ACHN (cell line): ENCODE results near the gene DUS1L.

Experiments used
- DNase-seq: peaks from one replicate; pipeline ENCODE4 v3.0.0-alpha.2; 2015
- in situ Hi-C: cut with HindIII; loops from 2 replicates; pipeline ENCODE4 v1.10.0; 2017; ENCODE audit warnings: low sequenced_read_pairs, low pct_ligation_motif_present, low pct_unique_long_range_greater_than_20kb

Gene DUS1L

DNA sequence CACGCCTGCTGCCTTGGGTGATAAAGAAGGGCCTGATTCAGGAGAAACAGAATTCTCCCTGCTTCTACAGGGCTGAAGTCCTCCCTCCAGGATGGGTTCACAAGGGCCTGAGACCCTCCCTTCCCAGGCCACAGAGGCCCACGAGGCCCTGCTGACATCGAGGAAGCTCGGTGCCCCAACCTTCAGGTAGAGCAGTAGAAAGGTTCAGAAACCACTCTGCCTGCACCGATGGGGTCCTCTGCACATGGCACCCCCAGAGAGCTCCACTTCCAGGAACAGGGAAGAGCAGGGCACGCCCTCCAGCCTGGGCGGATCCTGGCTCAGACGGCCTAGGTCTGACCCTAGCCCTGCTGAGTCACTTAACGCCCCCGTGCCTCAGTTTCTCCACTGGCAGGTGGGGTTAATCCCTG lies 43.7 kb downstream of the DUS1L start:
- in situ Hi-C loops = no loop called here
- DNase-seq = no peak

GRCh38 chr17:82021107-82021899 lies 44.3 kb downstream of the DUS1L start:
- peak; percentile 83 for DNase-seq
- in situ Hi-C loops = no loop called here

DNA sequence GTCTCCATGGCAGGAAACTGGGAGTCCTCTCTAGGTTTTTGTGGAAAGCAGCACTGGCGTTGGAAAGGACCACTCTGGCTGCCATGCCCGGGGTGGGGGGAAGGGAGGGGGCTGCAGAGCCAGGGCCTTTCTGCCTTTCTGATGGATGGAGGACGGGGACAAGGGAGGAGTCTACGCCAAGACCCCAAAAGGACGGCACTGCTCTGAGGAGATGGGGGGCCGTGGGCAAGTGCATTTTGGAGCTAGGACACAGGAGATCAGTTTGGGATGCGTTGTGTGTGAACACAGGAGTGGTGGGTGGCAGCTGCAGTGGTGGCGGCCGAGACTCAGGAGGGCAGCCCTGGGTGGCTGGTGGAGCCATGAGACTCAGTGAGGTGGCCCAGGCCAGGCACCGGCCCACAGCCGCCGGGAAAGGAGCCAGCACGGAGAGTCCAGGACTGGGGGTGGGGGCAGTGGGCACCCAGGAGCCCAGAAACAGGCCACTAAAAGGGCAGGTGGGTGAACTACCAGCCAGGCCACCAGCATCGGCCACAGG lies 45.0 kb downstream of the DUS1L start:
- DNase-seq = no peak
- in situ Hi-C loops = no loop called here

DNA sequence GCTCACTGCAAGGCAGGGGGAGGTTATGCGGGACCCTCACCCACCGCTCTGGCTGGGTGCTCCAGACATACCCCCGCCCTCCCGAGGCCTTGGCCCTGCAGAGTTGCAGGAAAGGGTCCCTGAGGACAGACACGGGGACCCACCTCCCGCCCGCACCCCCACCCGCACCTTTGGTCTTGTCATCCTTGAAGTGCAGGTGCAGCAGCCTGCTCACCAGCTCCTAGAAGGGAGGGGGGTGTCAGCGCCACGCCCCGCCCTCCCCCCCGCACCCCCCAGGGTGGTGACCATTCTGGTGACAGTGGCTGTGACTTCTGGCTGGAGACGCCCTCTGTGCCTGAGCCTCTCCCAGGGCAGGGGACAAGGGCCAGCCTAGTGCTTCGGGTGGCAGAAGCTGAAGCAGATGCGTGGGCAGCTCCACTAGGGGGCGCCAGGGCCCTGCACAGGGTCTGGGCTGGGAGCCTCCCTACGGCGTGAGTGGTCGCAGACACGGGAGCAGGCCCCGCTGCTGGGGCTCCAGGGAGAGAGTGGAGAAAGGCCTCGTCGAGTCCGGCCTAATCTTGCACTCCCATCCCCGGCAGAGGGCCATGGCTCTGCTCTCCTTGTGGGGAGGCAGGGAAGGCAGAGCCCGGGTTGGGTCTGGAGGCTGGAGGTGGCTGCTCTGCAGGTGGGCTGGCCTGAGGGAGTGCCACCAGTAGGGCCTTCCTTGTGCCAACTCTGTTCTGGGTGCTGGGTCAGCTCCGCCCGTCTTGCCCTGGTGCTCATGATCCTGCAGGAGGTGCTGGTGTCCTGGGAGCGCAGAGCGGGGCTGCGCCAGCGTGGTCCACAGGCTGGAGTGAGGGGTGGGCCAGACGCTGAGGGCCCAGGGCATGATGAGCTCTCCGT lies 45.7 kb downstream of the DUS1L start:
- in situ Hi-C loops = no loop called here
- peak; percentile 63 for DNase-seq

- in situ Hi-C loops = no loop called here
- no peak for DNase-seq
Measured at GRCh38 chr17:82018989-82019689, 46.5 kb downstream of the DUS1L start.

DNA sequence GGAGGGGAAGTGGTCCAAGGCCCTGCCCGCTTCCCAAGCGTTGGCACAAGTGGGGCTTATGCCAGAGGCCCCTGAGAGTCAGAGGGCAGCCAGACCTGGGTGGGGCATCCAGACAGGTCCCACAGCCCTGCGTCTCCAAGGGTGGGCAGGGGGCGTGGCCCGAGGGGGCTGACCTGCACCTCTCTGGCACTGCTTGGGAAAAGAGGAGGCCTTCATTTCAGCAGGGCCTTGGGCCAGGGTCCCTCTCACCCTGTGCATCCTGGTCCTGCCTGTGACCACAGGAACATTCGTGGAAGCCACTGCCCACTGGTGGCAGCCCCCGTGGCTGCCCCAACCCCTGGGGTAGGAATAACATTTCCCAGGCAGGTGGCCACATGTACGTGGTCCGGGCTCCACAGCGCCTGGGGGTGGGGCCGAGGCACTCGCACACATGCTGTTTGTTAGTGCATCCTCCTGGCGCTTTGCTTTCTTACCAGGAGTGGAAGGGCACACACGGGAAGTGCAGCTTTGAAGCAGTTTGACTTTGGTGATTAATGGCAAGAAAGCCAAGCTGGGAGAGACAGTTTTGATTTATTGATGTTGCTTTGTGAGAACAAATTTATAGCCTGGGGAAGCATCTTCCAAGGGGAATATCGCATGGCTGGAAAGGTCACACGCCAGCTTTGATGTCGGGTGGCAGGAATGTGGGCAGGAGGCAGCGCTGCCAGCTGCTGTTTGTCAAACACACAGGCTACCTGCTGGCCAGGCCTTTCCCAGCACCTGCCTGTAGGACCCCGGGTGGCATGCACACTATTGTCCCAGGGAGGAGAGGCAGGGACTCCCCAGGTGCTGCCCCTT lies 47.2 kb downstream of the DUS1L start:
- in situ Hi-C loops = no loop called here
- no peak for DNase-seq

- no peak for DNase-seq
- in situ Hi-C loops = no loop called here
Measured at GRCh38 chr17:82017612-82018151, 47.9 kb downstream of the DUS1L start.

- no peak for DNase-seq
- in situ Hi-C loops = no loop called here
Measured at GRCh38 chr17:82016875-82017459, 48.6 kb downstream of the DUS1L start.

DNA sequence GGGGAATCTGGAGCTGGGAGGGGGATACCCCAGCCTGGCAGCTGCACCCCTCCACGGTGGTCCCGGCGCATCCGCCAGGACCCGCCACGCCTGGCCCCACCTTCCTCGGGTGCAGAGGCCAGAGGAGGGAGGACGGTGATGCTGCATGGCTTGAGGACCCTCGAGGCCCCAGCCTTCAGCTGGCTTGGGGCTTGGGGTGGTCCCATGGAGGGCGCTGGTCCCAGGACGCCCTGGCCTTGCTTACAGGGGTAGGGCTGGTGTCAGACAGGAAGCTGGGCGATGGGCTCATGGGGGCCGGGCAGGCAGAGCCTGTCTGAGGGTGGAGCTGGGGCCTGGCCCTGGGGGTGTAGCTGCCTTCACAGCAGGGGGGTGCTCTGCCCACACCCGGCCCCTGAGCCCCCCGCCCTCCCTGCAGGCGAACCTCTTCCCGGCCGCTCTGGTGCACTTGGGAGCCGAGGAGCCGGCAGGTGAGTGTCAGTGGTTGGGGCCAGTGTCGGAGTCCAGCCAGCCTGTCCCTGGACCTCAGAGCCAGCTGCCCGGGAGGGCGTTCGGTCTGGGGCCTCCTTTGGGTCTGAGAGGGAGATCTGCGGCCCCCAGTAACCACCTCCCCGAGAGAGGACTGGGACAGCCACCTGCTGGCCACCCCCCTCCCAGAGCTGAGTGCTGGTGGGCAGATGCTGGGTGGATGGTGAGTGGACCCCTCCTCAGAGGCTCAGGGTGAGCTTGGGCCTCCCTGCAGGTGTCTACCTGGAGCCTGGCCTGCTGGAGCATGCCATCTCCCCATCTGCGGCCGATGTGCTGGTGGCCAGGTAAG lies 49.3 kb downstream of the DUS1L start:
- DNase-seq = no peak
- in situ Hi-C loops = no loop called here

- no peak for DNase-seq
- in situ Hi-C loops = no loop called here
Measured at GRCh38 chr17:82015311-82015971, 50.2 kb downstream of the DUS1L start.

- in situ Hi-C loops = no loop called here
- DNase-seq = no peak
Measured at GRCh38 chr17:82014971-82015310, 50.7 kb downstream of the DUS1L start.

DNA sequence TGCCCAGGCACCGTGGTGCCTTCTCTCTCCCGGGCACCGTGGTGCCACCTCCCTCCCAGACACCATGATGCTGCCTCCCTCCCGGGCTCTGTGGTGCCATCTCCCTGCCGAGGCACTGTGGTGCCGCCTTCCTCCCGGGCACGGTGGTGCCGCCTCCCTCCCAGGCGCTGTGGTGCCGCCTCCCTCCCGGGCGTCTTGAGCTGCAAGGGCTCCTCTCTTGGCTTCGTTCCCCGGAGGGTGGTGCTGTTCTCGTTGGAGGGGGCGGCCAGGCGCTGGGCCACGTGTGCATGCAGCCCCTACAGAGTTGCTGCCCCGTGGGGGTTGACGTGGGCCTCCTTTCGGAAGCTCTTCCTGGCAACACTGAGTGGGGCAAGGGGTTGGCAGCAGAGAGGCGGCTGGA lies 51.2 kb downstream of the DUS1L start:
- in situ Hi-C loops = no loop called here
- DNase-seq = no peak

DNA sequence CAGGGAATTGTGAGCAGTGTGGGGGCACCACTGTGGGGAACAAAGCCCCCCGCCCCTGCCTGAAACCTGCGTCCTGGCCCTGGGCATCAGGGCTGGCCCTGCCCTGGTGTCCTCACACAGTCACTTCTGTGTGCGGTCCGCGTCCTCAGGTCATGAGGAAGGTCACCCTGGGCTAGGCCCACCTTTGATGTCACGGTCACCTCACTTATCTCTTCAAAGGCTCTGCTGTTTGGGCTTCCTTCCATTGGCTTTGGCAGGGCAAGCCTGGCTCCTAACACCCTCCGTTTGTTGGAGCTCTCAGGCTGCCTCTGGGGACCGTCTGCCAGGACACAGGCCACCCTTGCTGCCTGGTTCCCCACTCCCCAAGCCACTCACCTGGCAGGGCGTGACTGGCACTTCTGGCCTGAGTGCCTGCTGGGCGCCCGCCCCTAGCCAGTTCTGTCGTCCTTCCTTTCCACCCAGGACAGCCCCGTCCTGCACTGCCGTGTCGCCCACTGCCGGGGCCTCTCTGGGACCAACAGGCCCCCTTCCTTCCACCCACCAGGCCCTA lies 51.8 kb downstream of the DUS1L start:
- in situ Hi-C loops = no loop called here
- DNase-seq = no peak

DNA sequence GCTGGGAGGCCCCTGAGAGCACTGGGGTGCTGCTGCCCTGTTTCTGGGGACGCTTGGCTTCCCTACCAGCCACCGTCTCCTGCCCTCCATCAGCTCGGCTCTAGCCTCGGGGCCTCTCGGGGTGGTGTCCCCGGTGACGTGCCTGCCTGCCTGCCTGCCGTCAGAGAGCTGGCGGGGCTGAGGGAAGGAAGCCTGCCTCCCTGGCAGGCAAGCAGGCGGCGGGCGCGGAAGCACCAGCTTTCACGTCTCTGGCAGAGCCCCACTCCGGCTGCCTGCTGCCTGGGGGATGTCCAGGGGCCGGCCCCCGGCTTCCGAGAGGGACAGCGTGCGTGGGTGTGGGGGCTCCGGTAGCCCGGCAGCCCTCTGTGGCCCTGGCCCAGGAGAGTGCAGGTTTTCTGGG lies 52.3 kb downstream of the DUS1L start:
- in situ Hi-C loops = no loop called here
- no peak for DNase-seq

DNA sequence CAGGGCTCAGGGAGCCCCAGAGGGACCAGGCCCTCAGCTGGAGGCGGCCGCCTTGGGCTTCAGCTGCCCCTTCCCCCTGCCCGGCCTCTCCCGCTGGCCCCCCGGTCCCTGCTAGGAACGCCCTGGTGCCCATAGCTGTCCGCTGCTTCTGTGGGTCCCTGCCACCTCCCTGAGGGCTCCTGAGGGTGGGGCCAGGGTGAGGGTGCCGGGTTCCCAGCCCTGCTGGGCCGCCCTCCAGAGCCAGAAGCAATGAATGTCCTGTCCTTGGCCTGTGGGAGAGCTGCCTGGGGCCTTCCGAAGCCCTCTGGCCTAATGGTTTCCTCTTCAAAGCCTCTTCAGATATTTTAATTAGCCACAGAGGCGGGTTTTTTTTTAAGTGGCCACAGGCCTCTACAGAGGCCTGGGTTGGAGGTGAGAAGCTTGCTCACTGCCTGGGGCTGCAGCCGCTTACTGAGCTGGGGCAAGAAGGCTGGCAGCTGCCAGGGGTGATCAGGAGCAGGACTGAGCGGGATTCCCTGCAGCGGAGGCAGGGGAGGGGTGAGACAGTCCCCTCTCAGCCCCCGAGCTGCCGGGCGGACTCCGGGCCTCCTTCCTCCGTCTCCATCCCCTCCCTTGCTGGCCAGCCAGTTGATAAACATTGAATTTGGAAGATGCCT lies 52.8 kb downstream of the DUS1L start:
- DNase-seq = no peak
- in situ Hi-C loops = no loop called here

GRCh38 chr17:82012261-82012639 lies 53.4 kb downstream of the DUS1L start:
- no peak for DNase-seq
- in situ Hi-C loops = no loop called here
